Measurements from ENCODE around the gene B4GALNT3.

B4GALNT3 gene

GRCh38 chr12:604956-605355, 145.2 kb downstream of the B4GALNT3 start:
- POLR2A ChIA-PET, result no interaction called here
- no peak for TF ChIP-seq ELF4 (IDR thresholded peaks at IDR 0.05)
- no peak for TF ChIP-seq TARDBP (IDR thresholded peaks at IDR 0.05)
- no peak for TF ChIP-seq CTBP1 (IDR thresholded peaks at IDR 0.05; ENCODE audit: borderline replicate concordance)
- TF ChIP-seq FOXA1 (IDR thresholded peaks at IDR 0.05), result no peak
- no peak for TF ChIP-seq NFRKB (IDR thresholded peaks at IDR 0.05)
- CTCF ChIA-PET, result no interaction called here
- no peak for DNase-seq (ENCODE audit: extremely low spot score)

- ChIA-PET POLR2A (interaction anchor here (0.9 kb wide), 1 partner anchor 10 kb away, joined by 3 read pairs; no protein-coding TSS in a partner anchor), CTCF (interaction anchor here (2.0 kb wide), 1 partner anchor 10 kb away, joined by 6 read pairs; no protein-coding TSS in a partner anchor)
- DNase-seq (ENCODE audit: extremely low spot score), result no peak
- 0 out of 2 replicates have a peak, but pooled peaks have one; percentile 13 for TF ChIP-seq PKNOX1 (IDR thresholded peaks at IDR 0.05)
- TF ChIP-seq FOXK2 (IDR thresholded peaks at IDR 0.05), result no peak
- TF ChIP-seq LEF1 (IDR thresholded peaks at IDR 0.05; ENCODE audit: borderline replicate concordance), result no peak
Observed at GRCh38 chr12:607541-608001, 147.8 kb downstream of the B4GALNT3 start.

GRCh38 chr12:608413-608812, 148.7 kb downstream of the B4GALNT3 start:
- TF ChIP-seq CTBP1 (IDR thresholded peaks at IDR 0.05; ENCODE audit: borderline replicate concordance) (no peak), NFRKB (IDR thresholded peaks at IDR 0.05) (no peak), TARDBP (IDR thresholded peaks at IDR 0.05) (no peak), BHLHE40 (IDR thresholded peaks at IDR 0.05; ENCODE audit: borderline replicate concordance) (no peak), HDGF (IDR thresholded peaks at IDR 0.05; ENCODE audit: borderline replicate concordance) (no peak), FOXA1 (IDR thresholded peaks at IDR 0.05) (no peak), FOXM1 (IDR thresholded peaks at IDR 0.05; ENCODE audit: borderline replicate concordance) (no peak), PKNOX1 (IDR thresholded peaks at IDR 0.05) (no peak), ELF4 (IDR thresholded peaks at IDR 0.05) (no peak), SUZ12 (IDR thresholded peaks at IDR 0.05) (no peak), ZNF384 (IDR thresholded peaks at IDR 0.05) (no peak), ARNT (IDR thresholded peaks at IDR 0.05) (no peak), L3MBTL2 (conservative IDR thresholded peaks at IDR 0.05) (no peak), LEF1 (IDR thresholded peaks at IDR 0.05; ENCODE audit: borderline replicate concordance) (no peak), SP1 (IDR thresholded peaks at IDR 0.05) (no peak), FOXK2 (IDR thresholded peaks at IDR 0.05) (no peak)

GRCh38 chr12:608921-609320, 149.2 kb downstream of the B4GALNT3 start:
- POLR2A ChIA-PET, result no interaction called here
- DNase-seq (ENCODE audit: extremely low spot score), result no peak
- CTCF ChIA-PET, result no interaction called here
- TF ChIP-seq FOXA1 (IDR thresholded peaks at IDR 0.05), result no peak
- no peak for TF ChIP-seq HDGF (IDR thresholded peaks at IDR 0.05; ENCODE audit: borderline replicate concordance)
- TF ChIP-seq ARNT (IDR thresholded peaks at IDR 0.05), result no peak
- no peak for TF ChIP-seq NFRKB (IDR thresholded peaks at IDR 0.05)
- no peak for TF ChIP-seq SP1 (IDR thresholded peaks at IDR 0.05)
- TF ChIP-seq BHLHE40 (IDR thresholded peaks at IDR 0.05; ENCODE audit: borderline replicate concordance), result no peak
- TF ChIP-seq FOXK2 (IDR thresholded peaks at IDR 0.05), result no peak
- no peak for TF ChIP-seq SUZ12 (IDR thresholded peaks at IDR 0.05)
- TF ChIP-seq ELF4 (IDR thresholded peaks at IDR 0.05), result no peak
- no peak for TF ChIP-seq LEF1 (IDR thresholded peaks at IDR 0.05; ENCODE audit: borderline replicate concordance)

More at GRCh38 chr12:608413-608812, 148.7 kb downstream of the B4GALNT3 start:
- DNase-seq (ENCODE audit: extremely low spot score), result no peak
- ChIA-PET CTCF (interaction anchor here (2.0 kb wide), 1 partner anchor 11 kb away, joined by 6 read pairs; no protein-coding TSS in a partner anchor), POLR2A (interaction anchor here (0.9 kb wide), 1 partner anchor 11 kb away, joined by 3 read pairs; no protein-coding TSS in a partner anchor)

- ChIA-PET POLR2A (no interaction called here), CTCF (interaction anchor here (0.7 kb wide), 1 partner anchor 22 kb away, joined by 4 read pairs; no protein-coding TSS in a partner anchor)
- DNase-seq (ENCODE audit: extremely low spot score), result no peak
- TF ChIP-seq LEF1 (IDR thresholded peaks at IDR 0.05; ENCODE audit: borderline replicate concordance) (no peak), HDGF (IDR thresholded peaks at IDR 0.05; ENCODE audit: borderline replicate concordance) (no peak), PKNOX1 (IDR thresholded peaks at IDR 0.05) (no peak), ELF4 (IDR thresholded peaks at IDR 0.05) (no peak), SP1 (IDR thresholded peaks at IDR 0.05) (no peak), SUZ12 (IDR thresholded peaks at IDR 0.05) (no peak), FOXM1 (IDR thresholded peaks at IDR 0.05; ENCODE audit: borderline replicate concordance) (no peak), TARDBP (IDR thresholded peaks at IDR 0.05) (no peak), CTBP1 (IDR thresholded peaks at IDR 0.05; ENCODE audit: borderline replicate concordance) (no peak), ARNT (IDR thresholded peaks at IDR 0.05) (no peak), ZNF384 (IDR thresholded peaks at IDR 0.05) (no peak), BHLHE40 (IDR thresholded peaks at IDR 0.05; ENCODE audit: borderline replicate concordance) (no peak), L3MBTL2 (conservative IDR thresholded peaks at IDR 0.05) (no peak), FOXK2 (IDR thresholded peaks at IDR 0.05) (no peak), FOXA1 (IDR thresholded peaks at IDR 0.05) (no peak), NFRKB (IDR thresholded peaks at IDR 0.05) (no peak)
Observed at GRCh38 chr12:611721-612120, 152.0 kb downstream of the B4GALNT3 start.

GRCh38 chr12:612293-612692, 152.6 kb downstream of the B4GALNT3 start:
- CTCF ChIA-PET, result no interaction called here
- POLR2A ChIA-PET, result interaction anchor here (1.6 kb wide), 1 partner anchor 42 kb away, joined by 3 read pairs; no protein-coding TSS in a partner anchor
- no peak for DNase-seq (ENCODE audit: extremely low spot score)
- TF ChIP-seq ZNF384 (IDR thresholded peaks at IDR 0.05), result no peak
- no peak for TF ChIP-seq CTBP1 (IDR thresholded peaks at IDR 0.05; ENCODE audit: borderline replicate concordance)
- TF ChIP-seq NFRKB (IDR thresholded peaks at IDR 0.05), result no peak
- no peak for TF ChIP-seq FOXA1 (IDR thresholded peaks at IDR 0.05)
- no peak for TF ChIP-seq SP1 (IDR thresholded peaks at IDR 0.05)
- no peak for TF ChIP-seq HDGF (IDR thresholded peaks at IDR 0.05; ENCODE audit: borderline replicate concordance)
- TF ChIP-seq SUZ12 (IDR thresholded peaks at IDR 0.05), result no peak
- no peak for TF ChIP-seq BHLHE40 (IDR thresholded peaks at IDR 0.05; ENCODE audit: borderline replicate concordance)
- no peak for TF ChIP-seq ELF4 (IDR thresholded peaks at IDR 0.05)
- TF ChIP-seq ARNT (IDR thresholded peaks at IDR 0.05), result no peak
- no peak for TF ChIP-seq TARDBP (IDR thresholded peaks at IDR 0.05)
- TF ChIP-seq FOXK2 (IDR thresholded peaks at IDR 0.05), result no peak
- TF ChIP-seq L3MBTL2 (conservative IDR thresholded peaks at IDR 0.05), result no peak
- TF ChIP-seq PKNOX1 (IDR thresholded peaks at IDR 0.05), result no peak
- TF ChIP-seq LEF1 (IDR thresholded peaks at IDR 0.05; ENCODE audit: borderline replicate concordance), result no peak
- TF ChIP-seq FOXM1 (IDR thresholded peaks at IDR 0.05; ENCODE audit: borderline replicate concordance), result no peak
